Peyer's patch (tissue), 4 donors: Measurements from ENCODE around the gene PDIA2. TPM values are rescaled to one million over a fixed set of nuclear protein-coding genes. Genes with fewer than 3 reads are reported as not detected.

Experiments
- DNase-seq, 3 donors: peaks; one replicate each; pipeline ENCODE4 v3.0.0-alpha.2; 2017 to 2019
- H3K27ac ChIP-seq, 4 donors: fragments of 200-600 bp; sonication (generic); one replicate each; pipeline ENCODE4 v1.5.1; 2016 to 2019
- H3K27me3 ChIP-seq, 2 donors: fragments of 200-600 bp; sonication (generic); one replicate each; pipeline ENCODE4 v1.5.1; 2019
- H3K36me3 ChIP-seq, 3 donors: fragments of 200-600 bp; sonication (generic); one replicate each; pipeline ENCODE4 v1.5.1; 2016 to 2019
- H3K4me1 ChIP-seq, 4 donors: fragments of 200-600 bp; sonication (generic); one replicate each; pipeline ENCODE4 v1.5.1; 2016 to 2019
- H3K4me3 ChIP-seq, 4 donors: fragments of 200-600 bp; sonication (generic); 1 replicate in 3 of 4; 2 replicates in 1 of 4; pipeline ENCODE4 v1.5.1; 2016 to 2019; ENCODE audit warnings: mild to moderate bottlenecking in 1 of 4
- H3K9me3 ChIP-seq, 4 donors: fragments of 200-600 bp; sonication (generic); one replicate each; pipeline ENCODE4 v1.5.1; 2016 to 2019; ENCODE audit warnings: mild to moderate bottlenecking in 1 of 4
- POLR2A ChIP-seq, 2 donors: fragments of 450-650 bp; IDR thresholded peaks; one replicate each; pipeline ENCODE4 v1.5.1; 2017; ENCODE audit warnings: antibody characterized with exemption in 2 of 2, mild to moderate bottlenecking in 2 of 2, moderate library complexity in 2 of 2
- total RNA-seq, 4 donors: library from RNA; depleted of rRNA; stranded (reverse); fragments of >200 nt; gene quantifications; one replicate each; pipeline ENCODE4 v1.1.0, GENCODE V29; 2016
- TF ChIP-seq, protein P1 (sequence below), 6 experiments: fragments of 450-650 bp in 4 of 6; fragments of 200-600 bp in 2 of 6; sonication (generic) in 1 of 6; IDR thresholded peaks; one replicate each; pipeline ENCODE4 v1.5.1; 2017 to 2019; ENCODE audit warnings: antibody characterized with exemption in 6 of 6, mild to moderate bottlenecking in 3 of 6, moderate library complexity in 1 of 6

PDIA2 gene
- total RNA-seq, 4 donors from 2014 or later = 1.7 to 29.2 (median 11.1) TPM

DNA sequence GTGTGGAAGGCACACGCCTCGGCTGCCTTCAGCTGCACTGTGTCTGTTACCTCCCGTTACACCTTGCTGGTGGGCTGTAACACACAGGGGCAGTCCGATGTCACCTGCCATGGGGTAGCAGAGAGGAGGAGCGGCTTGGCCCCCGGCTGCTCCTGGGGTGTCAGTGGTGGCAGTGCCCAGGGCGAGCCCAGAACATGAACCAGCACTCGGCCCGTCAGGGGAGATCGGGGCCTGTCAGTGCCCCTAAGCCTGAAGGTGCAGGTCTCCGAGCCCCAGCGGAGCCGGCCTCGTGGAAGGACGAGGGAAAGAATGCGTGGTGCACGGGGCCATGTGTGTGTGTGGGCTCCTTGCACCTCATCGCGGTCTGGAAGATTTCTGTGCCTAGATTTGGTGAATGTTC is 22.6 kb upstream of the PDIA2 start:
- no peak overlapping the region for H3K27ac ChIP-seq
- TF ChIP-seq POLR2A (IDR thresholded peaks at IDR 0.05) = no peak
- TF ChIP-seq, protein P1, sequence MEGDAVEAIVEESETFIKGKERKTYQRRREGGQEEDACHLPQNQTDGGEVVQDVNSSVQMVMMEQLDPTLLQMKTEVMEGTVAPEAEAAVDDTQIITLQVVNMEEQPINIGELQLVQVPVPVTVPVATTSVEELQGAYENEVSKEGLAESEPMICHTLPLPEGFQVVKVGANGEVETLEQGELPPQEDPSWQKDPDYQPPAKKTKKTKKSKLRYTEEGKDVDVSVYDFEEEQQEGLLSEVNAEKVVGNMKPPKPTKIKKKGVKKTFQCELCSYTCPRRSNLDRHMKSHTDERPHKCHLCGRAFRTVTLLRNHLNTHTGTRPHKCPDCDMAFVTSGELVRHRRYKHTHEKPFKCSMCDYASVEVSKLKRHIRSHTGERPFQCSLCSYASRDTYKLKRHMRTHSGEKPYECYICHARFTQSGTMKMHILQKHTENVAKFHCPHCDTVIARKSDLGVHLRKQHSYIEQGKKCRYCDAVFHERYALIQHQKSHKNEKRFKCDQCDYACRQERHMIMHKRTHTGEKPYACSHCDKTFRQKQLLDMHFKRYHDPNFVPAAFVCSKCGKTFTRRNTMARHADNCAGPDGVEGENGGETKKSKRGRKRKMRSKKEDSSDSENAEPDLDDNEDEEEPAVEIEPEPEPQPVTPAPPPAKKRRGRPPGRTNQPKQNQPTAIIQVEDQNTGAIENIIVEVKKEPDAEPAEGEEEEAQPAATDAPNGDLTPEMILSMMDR (IDR thresholded peaks at IDR 0.05) = no peak
- peaks cover 0 to under 1% (median 0%) of the 10 kb centered on the region in 4 donors for H3K4me1 ChIP-seq
- H3K9me3 ChIP-seq = no peaks in the 10 kb centered on the region
- peaks cover 0 to 75% (median 0%) of the 10 kb centered on the region in 3 donors for H3K36me3 ChIP-seq
- DNase-seq = no peak
- no peak overlapping the region for H3K4me3 ChIP-seq
- H3K27me3 ChIP-seq = no peaks in the 10 kb centered on the region

DNA sequence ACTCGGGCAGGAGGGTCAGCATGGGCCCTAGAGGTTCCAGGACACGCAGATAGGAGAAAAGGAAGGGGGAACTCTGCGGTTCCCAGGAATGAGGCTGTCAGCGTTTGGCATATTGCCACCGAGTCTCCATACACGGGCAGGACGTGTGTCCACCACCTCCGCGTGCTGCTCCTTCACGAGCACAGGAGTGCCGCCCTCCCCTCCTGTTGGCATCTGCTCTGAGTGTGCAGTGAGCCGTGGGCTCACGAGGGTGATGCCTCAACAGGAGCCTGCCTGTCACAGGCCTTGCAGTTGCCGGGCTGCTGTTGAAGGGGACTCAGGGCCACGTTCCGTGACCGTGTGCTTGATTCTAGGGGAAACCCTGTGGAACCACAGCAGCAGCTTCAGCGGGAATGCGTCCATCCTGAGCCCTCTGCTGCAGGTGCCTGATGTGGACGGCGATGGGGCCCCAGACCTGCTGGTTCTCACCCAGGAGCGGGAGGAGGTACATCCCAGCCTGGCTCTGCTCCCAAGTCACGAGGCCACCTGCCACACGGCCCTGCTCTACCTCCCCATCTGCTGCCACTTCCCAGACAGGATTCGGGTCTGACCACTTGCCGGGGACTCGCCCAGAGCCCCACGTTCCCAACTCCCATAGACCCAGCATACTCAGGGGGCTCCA is 21.8 kb upstream of the PDIA2 start:
- Histone ChIP-seq H3K4me1 (peaks cover 0 to 9% (median 0%) of the 10 kb centered on the region in 4 donors), H3K4me3 (no peak overlapping the region), H3K27ac (no peak overlapping the region), H3K36me3 (peaks cover 0 to 67% (median 0%) of the 10 kb centered on the region in 3 donors), H3K9me3 (no peaks in the 10 kb centered on the region), H3K27me3 (no peaks in the 10 kb centered on the region)
- no peak for DNase-seq
- TF ChIP-seq, protein P1 (IDR thresholded peaks at IDR 0.05) = no peak
- no peak for TF ChIP-seq POLR2A (IDR thresholded peaks at IDR 0.05)

DNA sequence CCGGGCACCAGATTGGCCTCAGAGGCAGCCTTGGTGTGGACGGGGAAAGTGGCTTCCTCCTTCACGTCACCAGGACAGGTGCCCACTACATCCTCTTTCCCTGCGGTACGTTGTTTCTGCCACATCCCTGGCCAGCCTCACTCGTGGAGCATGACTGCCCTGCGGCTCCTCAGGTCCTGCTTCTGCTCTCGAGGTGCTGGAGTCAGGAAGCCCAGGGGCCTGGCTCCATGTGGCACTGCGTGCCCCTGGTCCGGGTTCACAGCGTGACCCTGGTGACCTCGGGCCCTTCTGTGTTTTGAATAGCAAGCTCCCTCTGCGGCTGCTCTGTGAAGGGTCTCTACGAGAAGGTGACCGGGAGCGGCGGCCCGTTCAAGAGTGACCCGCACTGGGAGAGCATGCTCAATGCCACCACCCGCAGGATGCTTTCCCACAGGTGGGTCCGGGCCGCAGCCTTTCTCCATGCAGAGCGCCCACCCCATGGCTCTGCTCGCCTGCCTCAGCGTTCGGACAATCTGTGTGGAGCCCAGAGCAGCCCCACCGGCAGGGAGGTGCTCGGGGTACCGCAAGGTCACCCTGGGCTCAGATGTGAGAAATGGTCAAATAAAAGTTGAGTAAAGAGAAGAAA is 20.7 kb upstream of the PDIA2 start:
- H3K4me1 ChIP-seq = peaks cover 0 to 19% (median 0%) of the 10 kb centered on the region in 4 donors
- no peak overlapping the region for H3K27ac ChIP-seq
- H3K4me3 ChIP-seq = no peak overlapping the region
- TF ChIP-seq POLR2A (IDR thresholded peaks at IDR 0.05) = no peak
- TF ChIP-seq, protein P1 (IDR thresholded peaks at IDR 0.05) = no peak
- peaks cover 0 to 65% (median 0%) of the 10 kb centered on the region in 3 donors for H3K36me3 ChIP-seq
- DNase-seq = no peak
- no peaks in the 10 kb centered on the region for H3K27me3 ChIP-seq
- H3K9me3 ChIP-seq = no peaks in the 10 kb centered on the region

DNA sequence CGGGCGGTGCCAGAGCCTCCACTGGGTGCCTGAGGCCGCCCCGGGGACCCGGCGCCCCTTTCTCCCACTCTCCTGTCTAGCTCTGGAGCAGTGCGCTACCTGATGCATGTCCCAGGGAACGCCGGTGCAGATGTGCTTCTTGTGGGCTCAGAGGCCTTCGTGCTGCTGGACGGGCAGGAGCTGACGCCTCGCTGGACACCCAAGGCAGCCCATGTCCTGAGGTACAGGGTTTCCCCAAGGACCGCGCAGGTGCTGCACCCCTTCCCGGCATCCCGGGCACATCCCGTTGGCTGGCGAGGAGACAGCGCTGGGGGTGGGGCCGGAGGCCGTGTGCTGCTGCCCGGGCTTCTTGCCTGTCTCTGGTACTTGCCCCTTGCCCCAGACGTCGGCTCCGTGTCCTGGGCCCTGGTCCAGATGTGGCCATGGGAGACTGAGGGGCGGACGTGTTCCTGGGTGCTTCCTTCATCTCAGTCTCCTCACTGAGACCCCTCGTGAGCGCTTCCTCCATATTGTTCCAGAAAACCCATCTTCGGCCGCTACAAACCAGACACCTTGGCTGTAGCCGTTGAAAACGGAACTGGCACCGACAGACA is 19.7 kb upstream of the PDIA2 start:
- peaks cover 0 to 25% (median 0%) of the 10 kb centered on the region in 4 donors for H3K4me1 ChIP-seq

DNA sequence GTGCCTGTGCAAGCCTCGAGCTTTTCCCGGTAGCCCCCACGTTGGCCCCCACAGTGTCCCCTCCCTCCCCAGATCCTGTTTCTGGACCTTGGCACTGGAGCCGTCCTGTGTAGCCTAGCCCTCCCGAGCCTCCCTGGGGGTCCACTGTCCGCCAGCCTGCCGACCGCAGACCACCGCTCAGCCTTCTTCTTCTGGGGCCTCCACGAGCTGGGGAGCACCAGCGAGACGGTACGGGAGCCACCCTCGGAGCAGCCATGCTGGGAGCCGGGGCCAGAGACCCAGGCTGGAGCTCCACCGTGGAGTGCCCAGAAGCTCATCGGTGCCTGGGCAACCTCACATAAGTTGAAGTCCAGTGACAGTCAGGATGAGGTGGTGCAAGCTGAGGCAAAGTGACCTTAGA is 19.0 kb upstream of the PDIA2 start:
- H3K27me3 ChIP-seq = no peaks in the 10 kb centered on the region
- H3K4me3 ChIP-seq = no peak overlapping the region
- no peak overlapping the region for H3K27ac ChIP-seq
- TF ChIP-seq POLR2A (IDR thresholded peaks at IDR 0.05) = no peak
- TF ChIP-seq, protein P1 (IDR thresholded peaks at IDR 0.05) = no peak
- no peak for DNase-seq
- H3K4me1 ChIP-seq = peaks cover 0 to 25% (median 0%) of the 10 kb centered on the region in 4 donors
- H3K36me3 ChIP-seq = peaks cover 0 to 62% (median 0%) of the 10 kb centered on the region in 3 donors
- no peaks in the 10 kb centered on the region for H3K9me3 ChIP-seq

More for the DNA sequence above, 19.7 kb upstream of the PDIA2 start:
- DNase-seq = no peak
- H3K27me3 ChIP-seq = no peaks in the 10 kb centered on the region
- no peak overlapping the region for H3K27ac ChIP-seq
- TF ChIP-seq, protein P1 (IDR thresholded peaks at IDR 0.05) = no peak
- no peak for TF ChIP-seq POLR2A (IDR thresholded peaks at IDR 0.05)
- no peak overlapping the region for H3K4me3 ChIP-seq
- H3K9me3 ChIP-seq = no peaks in the 10 kb centered on the region
- peaks cover 0 to 65% (median 0%) of the 10 kb centered on the region in 3 donors for H3K36me3 ChIP-seq
